Lower lobe of right lung (tissue), 2 donors: ENCODE data around the gene MACROD2. TPM values are rescaled to one million over a fixed set of nuclear protein-coding genes. Genes with fewer than 3 reads are reported as not detected.

Experiments
- ATAC-seq, 2 donors: fragments of 200-7000 bp; cut with Tn5 transposase; one replicate each; pipeline ENCODE4 v1.9.1; 2020 to 2022; ENCODE audit warnings: mild to moderate bottlenecking in 2 of 2, moderate library complexity in 2 of 2
- DNase-seq: peaks from one replicate; pipeline ENCODE4 v3.0.0-alpha.2; 2020
- H3K27ac ChIP-seq: fragments of 200-600 bp; one replicate; pipeline ENCODE4 v1.8.0; 2022
- H3K27me3 ChIP-seq: fragments of 200-600 bp; one replicate; pipeline ENCODE4 v1.8.0; 2022; ENCODE audit warnings: low read depth
- H3K36me3 ChIP-seq: fragments of 200-600 bp; one replicate; pipeline ENCODE4 v1.8.0; 2022; ENCODE audit warnings: mild to moderate bottlenecking
- H3K4me1 ChIP-seq: fragments of 200-600 bp; one replicate; pipeline ENCODE4 v1.8.0; 2022
- H3K4me3 ChIP-seq: fragments of 200-600 bp; one replicate; pipeline ENCODE4 v1.8.0; 2022; ENCODE audit warnings: mild to moderate bottlenecking
- H3K9me3 ChIP-seq: fragments of 200-600 bp; one replicate; pipeline ENCODE4 v1.8.0; 2022
- intact Hi-C: fragments of 100-400 bp; cut with DNase I; formaldehyde crosslinking; loops from one replicate; pipeline ENCODE4 v1.11.0; 2022
- total RNA-seq: library from RNA; stranded (reverse); fragmentation: NEBNext Ultra II Directional; extraction: Animal tissue kit (Norgen Biotek cat#: 25700); gene quantifications from one replicate; pipeline ENCODE4 v1.2.1, GENCODE V29; 2021
- TF ChIP-seq, protein P1 (sequence below): fragments of 200-600 bp; IDR thresholded peaks from one replicate; pipeline ENCODE4 v1.8.0; 2022; ENCODE audit warnings: antibody characterized with exemption, mild to moderate bottlenecking
- donor health status: DM: no; HTN: yes; CAD: no; lungs with severe emphysema.

Gene MACROD2
- total RNA-seq, 1 donor from 2014 or later = 73.0 TPM

DNA sequence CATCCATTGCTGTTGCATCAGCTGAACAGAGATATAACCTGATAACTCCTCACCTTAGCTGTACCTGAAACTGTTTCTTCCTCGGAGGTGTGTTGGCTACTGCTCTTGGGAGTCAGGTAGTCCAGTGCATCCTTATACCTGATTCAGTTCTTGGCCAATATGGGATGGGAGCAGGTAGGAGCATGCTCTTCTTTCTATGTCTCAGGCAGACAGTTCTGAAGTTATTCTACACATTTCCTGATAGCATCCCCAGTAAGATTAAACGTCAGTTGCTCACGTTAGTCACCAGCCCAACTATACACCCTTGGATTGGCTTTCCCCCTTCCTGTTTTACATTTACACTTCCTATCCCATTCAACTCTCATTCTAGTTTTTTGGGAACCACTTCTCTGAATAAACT, 586.4 kb downstream of the MACROD2 start:
- TF ChIP-seq, protein P1, sequence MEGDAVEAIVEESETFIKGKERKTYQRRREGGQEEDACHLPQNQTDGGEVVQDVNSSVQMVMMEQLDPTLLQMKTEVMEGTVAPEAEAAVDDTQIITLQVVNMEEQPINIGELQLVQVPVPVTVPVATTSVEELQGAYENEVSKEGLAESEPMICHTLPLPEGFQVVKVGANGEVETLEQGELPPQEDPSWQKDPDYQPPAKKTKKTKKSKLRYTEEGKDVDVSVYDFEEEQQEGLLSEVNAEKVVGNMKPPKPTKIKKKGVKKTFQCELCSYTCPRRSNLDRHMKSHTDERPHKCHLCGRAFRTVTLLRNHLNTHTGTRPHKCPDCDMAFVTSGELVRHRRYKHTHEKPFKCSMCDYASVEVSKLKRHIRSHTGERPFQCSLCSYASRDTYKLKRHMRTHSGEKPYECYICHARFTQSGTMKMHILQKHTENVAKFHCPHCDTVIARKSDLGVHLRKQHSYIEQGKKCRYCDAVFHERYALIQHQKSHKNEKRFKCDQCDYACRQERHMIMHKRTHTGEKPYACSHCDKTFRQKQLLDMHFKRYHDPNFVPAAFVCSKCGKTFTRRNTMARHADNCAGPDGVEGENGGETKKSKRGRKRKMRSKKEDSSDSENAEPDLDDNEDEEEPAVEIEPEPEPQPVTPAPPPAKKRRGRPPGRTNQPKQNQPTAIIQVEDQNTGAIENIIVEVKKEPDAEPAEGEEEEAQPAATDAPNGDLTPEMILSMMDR = no peak
- Histone ChIP-seq H3K36me3 (no peaks in the 10 kb centered on the region), H3K27ac (no peak overlapping the region), H3K9me3 (no peaks in the 10 kb centered on the region), H3K4me3 (no peak overlapping the region), H3K27me3 (no peaks in the 10 kb centered on the region), H3K4me1 (no peaks in the 10 kb centered on the region)
- no peak for DNase-seq
- ATAC-seq = no peak
- intact Hi-C loops = no loop called here

DNA sequence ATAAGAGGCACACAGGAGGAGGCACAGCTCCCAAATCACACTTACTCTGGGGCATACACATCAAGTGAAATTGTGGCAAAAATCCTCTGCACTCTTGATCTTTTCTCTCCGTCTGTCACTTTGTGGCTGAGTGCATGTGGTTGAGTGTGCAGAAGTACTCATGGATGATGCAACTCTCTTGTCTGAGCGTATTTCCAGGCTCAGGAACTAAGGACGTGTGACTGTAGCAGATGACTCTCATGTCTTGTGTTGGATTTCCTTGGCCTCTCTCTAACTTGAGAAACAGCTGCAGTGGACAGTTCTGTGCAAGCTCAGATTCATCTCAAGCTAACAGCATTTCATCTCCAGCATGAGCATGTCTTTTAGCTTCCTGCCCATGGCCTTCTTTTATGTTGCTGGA, 587.5 kb downstream of the MACROD2 start:
- no peaks in the 10 kb centered on the region for H3K27me3 ChIP-seq
- intact Hi-C loops = no loop called here
- TF ChIP-seq, protein P1 = no peak
- no peak for ATAC-seq
- no peaks in the 10 kb centered on the region for H3K9me3 ChIP-seq
- H3K4me3 ChIP-seq = no peak overlapping the region
- H3K4me1 ChIP-seq = no peaks in the 10 kb centered on the region
- no peak overlapping the region for H3K27ac ChIP-seq
- H3K36me3 ChIP-seq = no peaks in the 10 kb centered on the region
- no peak for DNase-seq

DNA sequence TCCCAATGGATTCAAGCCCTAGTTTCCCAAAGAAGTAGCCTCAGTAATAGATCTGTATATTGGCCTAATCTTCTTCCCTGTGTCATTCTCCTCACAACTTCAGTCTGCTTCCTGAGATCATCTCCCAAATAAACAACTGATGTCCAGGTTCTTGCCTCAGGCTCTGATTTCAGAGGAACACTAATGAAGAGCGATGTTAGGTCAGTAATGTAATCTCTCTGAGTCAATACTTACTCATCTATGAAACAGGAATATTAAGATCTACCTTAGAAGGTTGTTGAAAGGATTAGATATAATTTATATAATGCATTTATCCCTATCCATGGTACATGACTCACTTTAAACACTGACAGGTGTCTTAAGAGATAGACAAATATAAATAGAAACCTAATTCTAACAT, 588.1 kb downstream of the MACROD2 start:
- ATAC-seq (no peak), DNase-seq (no peak)
- Histone ChIP-seq H3K4me3 (no peak overlapping the region), H3K27me3 (no peaks in the 10 kb centered on the region), H3K9me3 (no peaks in the 10 kb centered on the region), H3K36me3 (no peaks in the 10 kb centered on the region), H3K4me1 (no peaks in the 10 kb centered on the region), H3K27ac (no peak overlapping the region)
- intact Hi-C loops = no loop called here
- TF ChIP-seq, protein P1 = no peak

DNA sequence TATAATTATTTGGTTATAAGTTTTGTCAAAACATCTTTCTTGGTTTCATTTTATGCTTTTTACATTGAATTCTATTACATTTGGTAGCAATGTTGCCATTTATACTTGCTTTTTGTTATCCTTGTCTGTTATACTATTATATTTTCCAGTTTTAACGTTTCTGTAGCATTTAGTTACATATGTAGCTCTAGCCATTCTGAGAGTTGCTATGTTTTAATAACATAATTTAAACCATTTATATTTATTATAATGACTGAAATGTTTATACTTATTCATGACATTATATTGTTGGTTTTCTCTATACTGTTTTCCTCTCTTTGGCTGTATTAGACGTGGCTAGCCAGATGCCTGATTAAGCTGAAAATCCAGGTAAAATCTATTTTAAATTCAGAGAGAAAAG, 594.1 kb downstream of the MACROD2 start:
- H3K36me3 ChIP-seq = no peaks in the 10 kb centered on the region
- intact Hi-C loops = no loop called here

DNA sequence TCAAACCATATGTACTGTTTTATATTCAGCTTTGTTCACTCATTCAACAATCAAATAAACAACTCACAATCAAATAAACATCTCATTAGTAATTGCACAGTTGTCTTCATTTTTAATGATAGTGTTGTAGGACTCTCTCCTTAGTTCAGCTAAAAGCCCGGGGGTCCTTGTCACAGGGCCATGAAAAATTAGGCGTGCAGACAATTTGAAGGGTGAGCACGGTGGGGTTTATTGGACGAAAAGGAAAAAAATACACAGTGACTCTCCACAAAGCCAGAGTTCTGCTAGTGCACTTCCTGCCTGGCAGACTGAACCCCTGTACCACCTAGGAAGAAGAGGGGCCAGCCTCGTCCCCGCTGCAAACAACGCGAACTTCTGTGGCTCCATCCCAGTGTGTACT, 599.7 kb downstream of the MACROD2 start:
- Histone ChIP-seq H3K9me3 (peaks cover 5% of the 10 kb centered on the region), H3K27me3 (no peaks in the 10 kb centered on the region), H3K27ac (no peak overlapping the region), H3K4me1 (no peaks in the 10 kb centered on the region), H3K36me3 (no peaks in the 10 kb centered on the region), H3K4me3 (no peak overlapping the region)
- TF ChIP-seq, protein P1 = no peak
- intact Hi-C loops = no loop called here
- ATAC-seq (no peak), DNase-seq (no peak)

More for the DNA sequence above, 594.1 kb downstream of the MACROD2 start:
- Histone ChIP-seq H3K9me3 (peaks cover 6% of the 10 kb centered on the region), H3K4me1 (no peaks in the 10 kb centered on the region), H3K4me3 (no peak overlapping the region), H3K27me3 (no peaks in the 10 kb centered on the region), H3K27ac (no peak overlapping the region)
- DNase-seq = no peak
- ATAC-seq = no peak
- TF ChIP-seq, protein P1 = no peak

DNA sequence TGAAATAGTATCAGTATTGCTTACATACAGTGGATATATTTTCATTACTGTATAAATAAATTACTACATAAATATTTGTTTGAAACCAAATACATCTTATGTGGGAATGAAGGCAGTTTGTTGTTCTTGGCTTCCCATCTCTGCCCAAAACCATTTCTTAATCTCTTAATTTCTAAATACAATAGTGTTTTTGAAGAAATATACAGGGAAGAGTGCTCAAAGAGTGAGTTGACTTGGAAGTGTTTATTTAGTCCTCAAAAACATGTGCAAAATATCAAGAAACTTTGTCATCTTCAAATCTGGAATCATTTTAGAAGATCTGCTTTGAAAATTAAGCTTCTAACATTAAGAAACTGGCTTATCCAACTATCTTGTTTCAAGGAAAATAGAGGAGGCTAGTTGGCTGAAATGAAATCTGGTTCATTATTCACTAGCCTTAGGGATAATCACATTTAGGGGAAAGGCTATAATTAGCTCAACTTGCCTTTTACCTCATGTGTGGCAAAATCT, 601.9 kb downstream of the MACROD2 start:
- intact Hi-C loops = no loop called here
- TF ChIP-seq, protein P1 = no peak
- H3K9me3 ChIP-seq = no peaks in the 10 kb centered on the region
- no peak overlapping the region for H3K4me3 ChIP-seq
- H3K27ac ChIP-seq = no peak overlapping the region
- DNase-seq (no peak), ATAC-seq (no peak)
- H3K36me3 ChIP-seq = no peaks in the 10 kb centered on the region
- H3K4me1 ChIP-seq = no peaks in the 10 kb centered on the region
- H3K27me3 ChIP-seq = no peaks in the 10 kb centered on the region
